ENCODE results near the gene KLHL18.

Gene KLHL18

DNA sequence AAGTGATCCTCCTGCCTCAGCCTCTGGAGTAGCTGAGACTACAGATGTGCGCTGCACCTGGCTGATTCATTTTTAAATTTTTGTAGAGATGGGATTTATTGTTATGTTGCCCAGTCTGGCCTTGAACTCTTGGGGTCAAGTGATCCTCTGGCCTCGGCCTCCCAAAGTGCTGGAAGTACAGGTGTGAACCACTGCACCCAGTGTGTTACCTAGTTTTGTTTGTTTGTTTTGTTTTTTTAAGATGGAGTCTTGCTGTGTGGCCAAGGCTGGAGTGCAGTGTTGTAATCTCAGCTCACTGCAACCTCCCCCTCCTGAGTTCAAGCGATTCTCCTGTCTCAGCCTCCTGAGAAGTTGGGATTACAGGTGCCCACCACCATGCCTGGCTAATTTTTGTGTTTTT is 110.2 kb downstream of the KLHL18 start:
- in situ Hi-C loops (cut with HindIII; ENCODE audit: low sequenced_read_pairs): no loop called here

DNA sequence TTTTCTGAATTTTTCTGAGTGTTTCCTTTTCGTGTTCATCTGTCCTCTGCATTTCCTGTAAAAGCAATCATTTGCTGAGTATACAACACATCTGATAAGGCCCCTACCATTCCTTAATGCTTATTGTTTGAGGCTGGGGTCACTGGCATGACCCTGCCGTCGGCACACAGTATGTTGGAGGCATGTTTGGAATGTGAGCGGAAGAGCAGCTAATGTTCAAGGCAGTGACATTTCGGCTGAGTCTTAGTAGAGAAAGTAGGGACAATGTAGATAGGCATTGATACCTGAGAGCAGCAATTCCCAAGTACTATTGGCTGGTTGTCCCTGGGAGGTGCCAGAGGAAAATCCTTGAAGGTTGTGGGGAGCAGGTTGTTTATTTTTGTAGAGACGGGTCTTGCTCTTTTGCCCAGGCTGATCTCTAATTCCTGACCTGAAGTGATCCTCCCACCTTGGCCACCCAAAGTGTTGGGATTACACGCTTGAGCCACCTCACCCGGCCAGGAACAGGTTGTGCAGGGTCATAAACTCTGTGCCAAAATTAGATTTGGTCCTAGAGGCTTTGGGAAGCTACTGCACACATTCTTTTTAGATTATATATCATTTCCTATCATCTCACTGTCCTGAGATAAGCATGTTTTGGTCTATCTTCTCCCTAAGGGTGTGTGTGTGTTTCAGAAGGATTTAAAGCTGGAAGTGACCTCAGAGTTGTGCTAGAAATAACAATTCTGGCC is 111.6 kb downstream of the KLHL18 start:
- in situ Hi-C loops (cut with HindIII; ENCODE audit: low sequenced_read_pairs): no loop called here

- in situ Hi-C loops (cut with HindIII; ENCODE audit: low sequenced_read_pairs): no loop called here
Observed at GRCh38 chr3:47394881-47395280, 112.1 kb downstream of the KLHL18 start.

Data from endothelial cell of hepatic sinusoid (primary cell).